GM18499 (cell line): ENCODE results near the gene OMA1.
"Not testable (repeated sequence)": the region's sequence is repeated elsewhere in the genome, so short reads cannot be mapped to it uniquely, and the experiment has no call there.

Experiments
- ATAC-seq: cut with Tn5 transposase; IDR thresholded peaks from one replicate; pipeline ENCODE4 v1.9.1; 2021; ENCODE audit warnings: moderate number of reproducible peaks; ENCODE audit not compliant: insufficient read depth, unreplicated experiment

The OMA1 gene

GRCh38 chr1:58546520-58547308 lies at the start of gene OMA1:
TSS of gene OMA1 (minus strand) at chr1:58546726. CDS start at chr1:58539294, 7,432 bp downstream.
- peak; percentile 86 for ATAC-seq

DNA sequence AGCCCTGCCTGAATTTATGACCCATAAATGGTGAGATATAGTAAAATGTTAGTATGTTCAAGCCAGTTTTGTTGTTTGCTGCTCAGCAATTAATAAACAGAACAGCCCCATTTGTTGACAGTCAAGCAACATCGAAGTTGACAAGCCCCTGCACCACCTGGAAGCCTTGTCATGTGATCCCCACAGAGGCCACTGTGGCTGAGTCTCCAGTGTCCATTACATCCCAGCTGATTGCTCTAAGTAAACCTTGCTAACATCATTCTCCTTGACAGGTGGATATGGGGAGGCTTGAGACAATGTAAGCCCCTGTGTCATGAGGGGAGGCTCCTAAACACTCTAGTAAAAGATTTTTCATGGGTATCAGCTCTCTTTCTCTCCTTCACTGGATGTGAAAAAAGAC lies 48.0 kb upstream of the OMA1 start:
- ATAC-seq, result no peak

GRCh38 chr1:58592522-58593134 lies 46.1 kb upstream of the OMA1 start:
- ATAC-seq, result no peak

DNA sequence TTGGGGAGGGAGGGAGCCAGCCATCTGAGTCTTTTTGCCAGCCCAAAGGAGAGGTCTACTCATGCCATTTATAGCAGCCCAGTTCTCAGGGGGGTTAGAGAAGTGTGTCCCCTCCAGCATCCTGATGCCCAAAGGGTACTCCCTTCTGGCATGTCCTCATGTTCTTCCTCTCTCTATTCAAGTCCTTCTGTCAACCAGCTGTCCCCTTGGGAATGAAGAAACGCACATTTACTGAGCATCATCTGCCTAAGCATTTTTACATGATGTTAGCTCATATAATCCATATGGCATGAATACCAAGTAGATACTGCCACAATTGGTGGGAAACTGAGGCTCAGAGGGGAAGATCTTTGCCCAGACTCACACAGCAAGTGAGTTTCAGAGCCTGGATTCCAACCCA lies 45.3 kb upstream of the OMA1 start:
- ATAC-seq, result no peak

DNA sequence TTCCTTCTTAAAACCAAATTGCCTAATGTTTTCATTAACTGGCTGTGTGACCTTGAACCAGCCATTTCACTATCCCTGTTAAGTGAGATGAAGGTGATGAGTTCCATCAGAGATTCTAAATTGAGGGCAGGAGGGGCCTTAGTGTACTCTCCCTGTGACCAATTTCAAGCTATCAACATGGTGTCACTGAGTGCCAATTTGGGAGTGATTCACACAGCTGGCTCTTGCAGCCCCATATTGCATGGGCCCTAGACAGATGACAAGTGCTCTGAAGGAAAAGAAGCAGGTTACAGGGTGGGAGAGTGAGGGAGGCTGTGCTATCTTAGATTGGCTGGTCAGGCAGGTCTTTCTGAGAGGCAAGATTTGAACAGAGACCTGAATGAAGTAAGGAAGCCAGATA lies 43.5 kb upstream of the OMA1 start:
- ATAC-seq, result no peak

DNA sequence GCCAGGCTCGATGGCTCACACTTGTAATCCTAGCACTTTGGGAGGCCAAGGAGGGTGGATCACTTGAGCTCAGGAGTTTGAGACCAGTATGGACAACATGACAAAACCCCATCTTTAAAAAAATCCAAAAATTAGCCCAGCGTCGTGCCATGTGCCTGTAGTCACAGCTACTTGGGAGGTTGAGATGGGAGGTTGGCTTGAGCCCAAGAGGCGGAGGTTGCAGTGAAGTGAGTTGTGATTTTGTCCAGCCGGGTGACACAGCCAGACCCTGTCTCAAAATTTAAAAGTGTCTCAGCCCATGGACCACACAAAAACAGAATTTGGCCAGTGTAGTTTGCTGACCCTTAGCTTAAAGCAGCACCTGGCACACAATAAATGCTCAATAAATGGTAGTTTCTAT lies 41.9 kb upstream of the OMA1 start:
- ATAC-seq, result no peak

DNA sequence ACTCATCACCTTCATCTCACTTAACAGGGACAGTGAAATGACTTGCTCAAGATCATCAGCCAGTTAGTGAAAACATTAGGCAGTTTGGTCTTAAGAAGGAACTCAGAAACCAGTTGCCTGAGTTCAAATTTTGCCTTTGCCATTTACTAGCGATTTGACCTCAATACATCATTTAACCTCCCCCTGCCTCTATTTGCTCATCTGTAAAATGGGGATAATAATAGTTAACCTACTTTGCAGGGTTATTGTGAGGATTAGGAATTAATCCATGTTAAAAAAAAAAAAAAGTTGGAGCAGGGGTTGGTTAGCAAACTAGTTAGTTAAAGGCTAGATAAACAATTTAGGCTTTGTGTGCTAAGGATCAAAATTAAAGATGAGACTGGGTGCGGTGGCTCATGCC lies 41.1 kb upstream of the OMA1 start:
- no peak for ATAC-seq

DNA sequence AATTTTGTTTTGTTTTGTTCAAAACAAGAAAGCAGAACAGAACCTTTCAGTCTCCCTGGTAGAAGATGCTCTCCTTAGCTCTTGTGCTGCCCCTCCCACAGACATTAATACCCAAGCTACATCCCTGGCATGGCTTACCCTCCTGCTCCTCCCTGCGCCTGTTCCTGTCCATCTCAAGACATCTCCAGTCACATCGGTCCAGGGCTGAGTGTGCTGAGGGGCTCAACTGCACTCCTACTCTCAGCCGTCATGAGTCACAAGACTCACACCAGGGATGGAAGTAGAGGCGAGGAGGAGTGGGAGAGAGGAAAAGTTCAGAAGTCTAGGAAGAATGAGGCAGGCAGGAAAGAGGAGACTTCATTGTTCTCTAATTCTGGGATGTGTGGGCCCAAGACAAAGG lies 39.7 kb upstream of the OMA1 start:
- ATAC-seq, result no peak

- ATAC-seq, result no peak
These were observed 39.1 kb upstream of the OMA1 start for GRCh38 chr1:58585581-58586151.

GRCh38 chr1:58585166-58585565 lies 38.6 kb upstream of the OMA1 start:
- ATAC-seq, result no peak

GRCh38 chr1:58584082-58584895 lies 37.8 kb upstream of the OMA1 start:
- ATAC-seq, result peak; percentile 63

GRCh38 chr1:58583496-58583895 lies 37.0 kb upstream of the OMA1 start:
- no peak for ATAC-seq

DNA sequence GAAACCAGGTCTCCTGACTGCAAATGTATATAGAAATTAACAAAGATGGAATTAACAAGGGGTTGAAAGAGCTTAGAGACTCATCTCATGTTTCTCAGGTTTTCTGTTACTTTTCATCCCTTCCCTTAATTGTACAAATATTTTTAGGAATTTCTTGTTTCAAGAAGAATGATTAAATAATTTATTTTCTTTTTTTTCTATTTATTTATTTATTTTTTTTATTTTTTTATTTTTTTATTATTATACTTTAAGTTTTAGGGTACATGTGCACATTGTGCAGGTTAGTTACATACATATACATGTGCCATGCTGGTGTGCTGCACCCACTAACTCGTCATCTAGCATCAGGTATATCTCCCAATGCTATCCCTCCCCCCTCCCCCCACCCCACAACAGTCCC lies 35.6 kb upstream of the OMA1 start:
- ATAC-seq, result not testable (repeated sequence)

DNA sequence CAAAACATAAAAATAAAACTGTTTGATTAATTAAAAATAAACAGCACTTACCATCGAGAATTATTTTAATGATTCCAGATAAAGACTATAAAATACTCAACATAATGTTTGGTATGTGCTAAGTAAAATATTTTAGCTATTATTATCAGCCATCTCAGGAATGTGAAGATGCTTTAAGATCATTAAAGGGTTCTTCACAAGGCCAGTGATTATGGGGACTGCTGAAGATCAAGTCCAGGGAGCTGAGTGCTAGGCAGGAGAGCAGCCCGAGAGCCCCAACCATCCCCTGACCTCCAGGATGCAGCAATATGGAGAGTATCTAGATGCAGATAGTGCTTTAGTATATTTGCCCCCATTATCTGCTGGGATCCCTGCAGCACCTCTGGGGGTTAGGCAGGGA lies 35.1 kb upstream of the OMA1 start:
- ATAC-seq, result no peak

- no peak for ATAC-seq
These were observed 33.7 kb upstream of the OMA1 start for GRCh38 chr1:58580186-58580585.

DNA sequence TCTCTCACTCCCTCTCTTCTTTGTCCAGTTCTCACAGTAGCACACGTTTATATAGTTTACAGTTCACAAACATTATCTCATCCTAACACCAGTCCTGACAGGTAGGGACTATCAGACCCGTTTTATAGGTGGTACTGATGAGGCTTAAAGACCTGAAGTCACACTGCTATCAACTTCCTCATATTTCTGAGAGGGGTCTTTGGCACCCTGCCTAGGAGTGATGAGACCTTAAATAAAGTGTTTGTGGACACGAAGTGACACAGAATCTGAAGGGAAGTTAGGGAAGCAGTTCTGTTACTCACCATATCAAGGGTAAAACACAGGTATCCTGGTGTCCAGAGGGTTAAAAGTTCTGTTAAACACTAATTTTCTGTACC lies 31.1 kb upstream of the OMA1 start:
- ATAC-seq, result no peak

GRCh38 chr1:58576727-58577653 lies 30.5 kb upstream of the OMA1 start, which contains the start of gene TACSTD2:
TSS of gene TACSTD2 (minus strand) at chr1:58577252. CDS start at chr1:58577156, 96 bp downstream.
- ATAC-seq, result no peak

DNA sequence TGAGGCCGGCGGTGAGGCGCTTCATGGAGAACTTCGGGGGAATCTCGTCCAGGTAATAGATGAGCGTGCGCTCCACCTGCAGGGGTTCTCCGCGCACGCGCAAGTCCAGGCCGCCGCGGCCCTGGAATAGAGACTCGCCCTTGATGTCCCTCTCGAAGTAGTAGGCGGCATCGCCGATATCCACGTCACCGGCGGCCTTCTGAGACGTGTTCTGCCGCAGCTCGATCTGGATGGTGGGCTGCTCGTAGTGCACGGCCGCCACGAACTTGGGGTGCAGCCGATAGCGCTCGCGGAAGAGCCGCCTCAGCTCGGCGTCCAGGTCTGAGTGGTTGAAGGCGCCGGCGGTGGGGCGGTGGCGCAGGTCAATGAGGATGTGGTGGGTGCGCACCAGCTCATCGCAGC lies 29.8 kb upstream of the OMA1 start:
- ATAC-seq, result no peak

- no peak for ATAC-seq
These were observed 29.2 kb upstream of the OMA1 start for GRCh38 chr1:58575551-58576324.
